Liver (tissue), 2 donors: ENCODE results near the gene FRAS1.

Source experiments
- TF ChIP-seq, protein P1 (sequence below): fragments of 150-350 bp; IDR thresholded peaks from 2 replicates; pipeline ENCODE4 v1.5.1; 2017; ENCODE audit warnings: improper control_type of control experiment, low read depth, low read length; ENCODE audit not compliant: missing input control
- TF ChIP-seq, protein P2 (sequence below): IDR thresholded peaks from 2 replicates; pipeline ENCODE4 v1.6.1; 2016; ENCODE audit warnings: antibody characterized with exemption, mild to moderate bottlenecking
- TF ChIP-seq, protein P3 (sequence below): IDR thresholded peaks from 2 replicates; pipeline ENCODE4 v1.6.1; 2016; ENCODE audit warnings: antibody characterized with exemption
- donor health status: healthy.

DNA sequence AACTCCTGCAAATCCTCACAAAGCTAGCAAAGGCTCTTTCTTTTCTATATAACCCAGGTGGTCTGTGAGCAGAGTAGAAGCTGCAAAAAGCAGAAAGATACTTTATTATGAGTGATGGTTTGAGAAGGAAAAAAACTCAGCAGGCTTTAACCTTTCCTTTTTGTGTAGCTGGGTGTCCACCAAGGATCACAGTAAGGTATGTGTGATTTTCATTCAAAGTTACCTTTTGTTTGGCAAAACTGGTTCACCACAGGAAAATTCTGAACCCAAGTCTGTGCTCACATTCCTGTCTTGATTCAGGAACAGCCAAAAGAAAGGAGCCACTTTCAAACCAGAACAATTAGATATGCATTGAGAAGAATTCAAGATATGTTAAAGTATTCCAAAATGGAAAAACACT lies 35.7 kb downstream of the FRAS1 start:
- TF ChIP-seq, protein P1, sequence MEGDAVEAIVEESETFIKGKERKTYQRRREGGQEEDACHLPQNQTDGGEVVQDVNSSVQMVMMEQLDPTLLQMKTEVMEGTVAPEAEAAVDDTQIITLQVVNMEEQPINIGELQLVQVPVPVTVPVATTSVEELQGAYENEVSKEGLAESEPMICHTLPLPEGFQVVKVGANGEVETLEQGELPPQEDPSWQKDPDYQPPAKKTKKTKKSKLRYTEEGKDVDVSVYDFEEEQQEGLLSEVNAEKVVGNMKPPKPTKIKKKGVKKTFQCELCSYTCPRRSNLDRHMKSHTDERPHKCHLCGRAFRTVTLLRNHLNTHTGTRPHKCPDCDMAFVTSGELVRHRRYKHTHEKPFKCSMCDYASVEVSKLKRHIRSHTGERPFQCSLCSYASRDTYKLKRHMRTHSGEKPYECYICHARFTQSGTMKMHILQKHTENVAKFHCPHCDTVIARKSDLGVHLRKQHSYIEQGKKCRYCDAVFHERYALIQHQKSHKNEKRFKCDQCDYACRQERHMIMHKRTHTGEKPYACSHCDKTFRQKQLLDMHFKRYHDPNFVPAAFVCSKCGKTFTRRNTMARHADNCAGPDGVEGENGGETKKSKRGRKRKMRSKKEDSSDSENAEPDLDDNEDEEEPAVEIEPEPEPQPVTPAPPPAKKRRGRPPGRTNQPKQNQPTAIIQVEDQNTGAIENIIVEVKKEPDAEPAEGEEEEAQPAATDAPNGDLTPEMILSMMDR: no peak
- TF ChIP-seq, protein P2, sequence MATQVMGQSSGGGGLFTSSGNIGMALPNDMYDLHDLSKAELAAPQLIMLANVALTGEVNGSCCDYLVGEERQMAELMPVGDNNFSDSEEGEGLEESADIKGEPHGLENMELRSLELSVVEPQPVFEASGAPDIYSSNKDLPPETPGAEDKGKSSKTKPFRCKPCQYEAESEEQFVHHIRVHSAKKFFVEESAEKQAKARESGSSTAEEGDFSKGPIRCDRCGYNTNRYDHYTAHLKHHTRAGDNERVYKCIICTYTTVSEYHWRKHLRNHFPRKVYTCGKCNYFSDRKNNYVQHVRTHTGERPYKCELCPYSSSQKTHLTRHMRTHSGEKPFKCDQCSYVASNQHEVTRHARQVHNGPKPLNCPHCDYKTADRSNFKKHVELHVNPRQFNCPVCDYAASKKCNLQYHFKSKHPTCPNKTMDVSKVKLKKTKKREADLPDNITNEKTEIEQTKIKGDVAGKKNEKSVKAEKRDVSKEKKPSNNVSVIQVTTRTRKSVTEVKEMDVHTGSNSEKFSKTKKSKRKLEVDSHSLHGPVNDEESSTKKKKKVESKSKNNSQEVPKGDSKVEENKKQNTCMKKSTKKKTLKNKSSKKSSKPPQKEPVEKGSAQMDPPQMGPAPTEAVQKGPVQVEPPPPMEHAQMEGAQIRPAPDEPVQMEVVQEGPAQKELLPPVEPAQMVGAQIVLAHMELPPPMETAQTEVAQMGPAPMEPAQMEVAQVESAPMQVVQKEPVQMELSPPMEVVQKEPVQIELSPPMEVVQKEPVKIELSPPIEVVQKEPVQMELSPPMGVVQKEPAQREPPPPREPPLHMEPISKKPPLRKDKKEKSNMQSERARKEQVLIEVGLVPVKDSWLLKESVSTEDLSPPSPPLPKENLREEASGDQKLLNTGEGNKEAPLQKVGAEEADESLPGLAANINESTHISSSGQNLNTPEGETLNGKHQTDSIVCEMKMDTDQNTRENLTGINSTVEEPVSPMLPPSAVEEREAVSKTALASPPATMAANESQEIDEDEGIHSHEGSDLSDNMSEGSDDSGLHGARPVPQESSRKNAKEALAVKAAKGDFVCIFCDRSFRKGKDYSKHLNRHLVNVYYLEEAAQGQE: no peak
- TF ChIP-seq, protein P3, sequence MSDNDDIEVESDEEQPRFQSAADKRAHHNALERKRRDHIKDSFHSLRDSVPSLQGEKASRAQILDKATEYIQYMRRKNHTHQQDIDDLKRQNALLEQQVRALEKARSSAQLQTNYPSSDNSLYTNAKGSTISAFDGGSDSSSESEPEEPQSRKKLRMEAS: no peak
